Measurements from ENCODE around the gene NUDCD2. TPM values are rescaled to one million over a fixed set of nuclear protein-coding genes. Genes with fewer than 3 reads are reported as not detected.
A peak's percentile ranks its signal among the peaks of the same experiment; 100 is the strongest.

Gene NUDCD2
- total RNA-seq: 10 to 100 TPM in 2 of 6 donors, 1 to 10 TPM in 4; 3.1 to 25.6 (median 7.9) TPM

- Histone ChIP-seq H3K4me3 (peak within 1 kb of the TSS; percentile 51 to 91 (median 79)), H3K27ac (peak within 1 kb of the TSS; percentile 96 to 97 (median 96)), H3K27me3 (no peaks in the 10 kb centered on the region), H3K9me3 (no peaks in the 10 kb centered on the region), H3K4me1 (peaks cover 20 to 32% (median 21%) of the 10 kb centered on the region in 4 donors), H3K36me3 (peaks cover 0 to 10% (median 2%) of the 10 kb centered on the region in 4 donors)
- ATAC-seq (ENCODE audit: low FRiP score in 2 of 2) (peak; percentile 96 to 99), DNase-seq (peak; percentile 95 to 98)
- 0% methylated on average over 34 to 36 of the region's 59 CpGs for WGBS, 2 donors
- TF ChIP-seq EP300 (IDR thresholded peaks at IDR 0.05) (no peak), POLR2AphosphoS5 (IDR thresholded peaks at IDR 0.05) (peak; percentile 87 to 95), CTCF (IDR thresholded peaks at IDR 0.05) (peak in 3 of 6 experiments; percentile 20 to 48 (median 30)), POLR2A (IDR thresholded peaks at IDR 0.05) (peak in 3 of 4 donors; percentile 62 to 92 (median 92))
These were observed at the start of gene NUDCD2 for GRCh38 chr5:163459819-163460561. Gene NUDCD2 (minus strand): TSS chr5:163460102. CDS start chr5:163460050, 52 bp downstream.

GRCh38 chr5:163509291-163509951 is 49.5 kb upstream of the NUDCD2 start:
- ATAC-seq (ENCODE audit: low FRiP score in 2 of 2): no peak
- no peaks in the 10 kb centered on the region for H3K27me3 ChIP-seq
- peak overlapping the region; percentile 34 to 96 (median 51) for H3K27ac ChIP-seq
- DNase-seq: peak in 1 of 2 donors; percentile 76
- no peak for TF ChIP-seq POLR2A (IDR thresholded peaks at IDR 0.05)
- peak in 1 of 4 donors; percentile 64 for TF ChIP-seq EP300 (IDR thresholded peaks at IDR 0.05)
- peak in 1 of 2 donors; percentile 38 for TF ChIP-seq POLR2AphosphoS5 (IDR thresholded peaks at IDR 0.05)
- peak overlapping the region in 3 of 4 donors; percentile 3 to 30 (median 27) for H3K4me3 ChIP-seq
- H3K9me3 ChIP-seq: no peaks in the 10 kb centered on the region
- peaks cover 39 to 51% (median 44%) of the 10 kb centered on the region in 4 donors for H3K4me1 ChIP-seq
- WGBS, 2 donors: 8 to 14% methylated on average over 7 of the region's 7 CpGs
- peaks cover 14 to 24% (median 18%) of the 10 kb centered on the region in 4 donors for H3K36me3 ChIP-seq

- WGBS, 2 donors: 20 to 30% methylated on average over 5 of the region's 5 CpGs
- H3K27ac ChIP-seq: peak overlapping the region; percentile 34 to 96 (median 51)
- H3K36me3 ChIP-seq: peaks cover 7 to 17% (median 12%) of the 10 kb centered on the region in 4 donors
These were observed 48.9 kb upstream of the NUDCD2 start for GRCh38 chr5:163508753-163509152.

GRCh38 chr5:163506726-163507125 is 46.8 kb upstream of the NUDCD2 start:
- Histone ChIP-seq H3K27me3 (no peaks in the 10 kb centered on the region), H3K27ac (peak overlapping the region; percentile 96 to 100 (median 98)), H3K4me1 (peaks cover 39 to 65% (median 43%) of the 10 kb centered on the region in 4 donors), H3K4me3 (peak overlapping the region; percentile 63 to 80 (median 76)), H3K36me3 (no peaks in the 10 kb centered on the region), H3K9me3 (no peaks in the 10 kb centered on the region)
- TF ChIP-seq POLR2AphosphoS5 (IDR thresholded peaks at IDR 0.05): no peak
- TF ChIP-seq EP300 (IDR thresholded peaks at IDR 0.05): no peak
- no peak for TF ChIP-seq POLR2A (IDR thresholded peaks at IDR 0.05)
- no peak for TF ChIP-seq CTCF (IDR thresholded peaks at IDR 0.05)
- DNase-seq (no peak), ATAC-seq (ENCODE audit: low FRiP score in 2 of 2) (no peak)
- WGBS, 2 donors: 1 to 2% methylated on average over 8 of the region's 8 CpGs

More at GRCh38 chr5:163508753-163509152, 48.9 kb upstream of the NUDCD2 start:
- H3K9me3 ChIP-seq: no peaks in the 10 kb centered on the region
- peak overlapping the region in 3 of 4 donors; percentile 3 to 30 (median 27) for H3K4me3 ChIP-seq
- no peak for DNase-seq
- ATAC-seq (ENCODE audit: low FRiP score in 2 of 2): no peak
- TF ChIP-seq EP300 (IDR thresholded peaks at IDR 0.05) (no peak), POLR2A (IDR thresholded peaks at IDR 0.05) (no peak), CTCF (IDR thresholded peaks at IDR 0.05) (no peak), POLR2AphosphoS5 (IDR thresholded peaks at IDR 0.05) (no peak)
- peaks cover 40 to 52% (median 45%) of the 10 kb centered on the region in 4 donors for H3K4me1 ChIP-seq
- no peaks in the 10 kb centered on the region for H3K27me3 ChIP-seq

GRCh38 chr5:163506095-163506457 is 46.2 kb upstream of the NUDCD2 start:
- H3K27ac ChIP-seq: peak overlapping the region; percentile 96 to 100 (median 98)
- H3K4me1 ChIP-seq: peaks cover 37 to 62% (median 41%) of the 10 kb centered on the region in 4 donors
- no peaks in the 10 kb centered on the region for H3K9me3 ChIP-seq
- TF ChIP-seq POLR2A (IDR thresholded peaks at IDR 0.05): no peak
- TF ChIP-seq POLR2AphosphoS5 (IDR thresholded peaks at IDR 0.05): no peak
- no peak for TF ChIP-seq EP300 (IDR thresholded peaks at IDR 0.05)
- DNase-seq (no peak), ATAC-seq (ENCODE audit: low FRiP score in 2 of 2) (no peak)
- WGBS, 2 donors: 1% methylated on average over 9 of the region's 9 CpGs
- no peaks in the 10 kb centered on the region for H3K36me3 ChIP-seq
- peak overlapping the region; percentile 63 to 80 (median 76) for H3K4me3 ChIP-seq
- H3K27me3 ChIP-seq: no peaks in the 10 kb centered on the region
